Kidney glomerular epithelial cell (primary cell): ENCODE measurements around the gene UBE2Q1.

Source experiments
- DNase-seq: peaks from one replicate; lab custom pipeline; 2025; lab: John Stamatoyannopoulos, UW

The UBE2Q1 gene

GRCh38 chr1:154502744-154503115 is 55.7 kb downstream of the UBE2Q1 start:
- no peak for DNase-seq

- no peak for DNase-seq
Measured at GRCh38 chr1:154502066-154502743, 56.3 kb downstream of the UBE2Q1 start, which contains the start of the genes SHE and TDRD10. TSS of gene SHE (minus strand) at chr1:154502412. CDS start at chr1:154502026, 386 bp downstream. TSS of gene TDRD10 (plus strand) at chr1:154502219. CDS start at chr1:154506904, 4,685 bp downstream.

- DNase-seq = no peak
Measured at GRCh38 chr1:154501423-154502065, 56.9 kb downstream of the UBE2Q1 start.

DNA sequence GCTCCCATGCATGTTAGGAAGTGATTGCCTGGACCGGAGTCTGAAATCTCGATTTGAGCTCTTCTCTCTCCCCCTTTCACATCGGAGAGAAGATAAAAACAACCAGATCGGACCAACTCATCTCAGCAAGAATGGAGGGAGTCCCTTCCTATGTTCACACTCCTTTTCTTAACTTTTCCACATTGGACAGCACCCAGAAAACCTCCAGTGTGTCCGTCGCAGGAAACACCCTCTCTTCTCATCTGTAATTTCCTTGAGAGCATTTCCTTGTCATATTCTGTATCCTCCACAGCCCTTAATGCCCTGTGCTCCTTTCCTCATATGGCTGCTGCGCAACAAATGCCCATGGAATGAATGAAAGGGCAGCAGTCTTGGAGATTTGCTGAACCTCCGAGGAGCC is 57.9 kb downstream of the UBE2Q1 start:
- no peak for DNase-seq

DNA sequence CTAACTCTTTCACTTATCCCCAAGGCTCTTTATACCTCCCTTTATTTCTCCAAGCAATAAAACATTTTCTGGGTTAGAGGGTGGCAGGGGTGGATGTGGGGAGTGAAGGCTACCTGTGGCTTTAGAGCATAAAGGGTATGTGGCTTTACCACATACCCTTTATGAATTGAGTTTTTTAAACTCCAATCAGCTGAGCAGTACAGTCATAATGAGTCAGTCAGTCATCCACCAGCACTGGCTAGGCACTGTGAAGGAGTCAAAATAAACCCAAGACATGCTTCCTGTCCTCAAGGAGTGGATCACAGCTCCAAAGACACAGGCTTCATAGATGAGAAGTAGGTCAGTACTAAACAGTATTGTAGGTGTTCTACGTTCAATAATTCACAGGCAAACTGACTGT is 59.0 kb downstream of the UBE2Q1 start:
- DNase-seq = no peak
